Liver (tissue), 3 donors: ENCODE results near the gene ITGB3.

Experiments used
- TF ChIP-seq, protein P1 (sequence below): fragments of 150-350 bp; IDR thresholded peaks from 2 replicates; pipeline ENCODE4 v1.5.1; 2017; ENCODE audit warnings: improper control_type of control experiment, low read depth, low read length; ENCODE audit not compliant: missing input control
- TF ChIP-seq, protein P2 (sequence below): IDR thresholded peaks from 2 replicates; pipeline ENCODE4 v1.6.1; 2016; ENCODE audit warnings: antibody characterized with exemption
- TF ChIP-seq, protein P3 (sequence below): IDR thresholded peaks from 2 replicates; pipeline ENCODE4 v1.6.1; 2016; ENCODE audit warnings: antibody characterized with exemption
- donor health status: healthy.
- donor health status: healthy.

DNA sequence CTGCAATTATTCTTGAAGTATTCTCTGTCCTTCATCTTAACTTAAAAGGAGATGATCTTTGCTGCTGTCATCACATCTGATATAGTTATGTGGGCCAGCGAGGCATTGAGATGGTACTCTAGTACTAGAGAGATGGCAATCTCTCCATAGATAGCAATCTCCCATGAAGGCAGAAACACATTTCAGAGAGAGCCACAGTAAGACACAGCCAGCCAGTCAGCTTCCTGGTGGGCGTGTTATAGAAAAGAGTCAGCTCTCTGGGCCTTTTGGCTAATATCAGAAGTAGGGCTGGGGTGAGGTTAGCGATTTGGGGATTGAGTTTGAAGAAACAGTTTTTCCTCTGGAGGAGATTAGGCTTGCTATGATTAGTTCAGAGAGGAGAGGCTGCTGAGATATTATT, 47.5 kb downstream of the ITGB3 start:
- TF ChIP-seq, protein P1, sequence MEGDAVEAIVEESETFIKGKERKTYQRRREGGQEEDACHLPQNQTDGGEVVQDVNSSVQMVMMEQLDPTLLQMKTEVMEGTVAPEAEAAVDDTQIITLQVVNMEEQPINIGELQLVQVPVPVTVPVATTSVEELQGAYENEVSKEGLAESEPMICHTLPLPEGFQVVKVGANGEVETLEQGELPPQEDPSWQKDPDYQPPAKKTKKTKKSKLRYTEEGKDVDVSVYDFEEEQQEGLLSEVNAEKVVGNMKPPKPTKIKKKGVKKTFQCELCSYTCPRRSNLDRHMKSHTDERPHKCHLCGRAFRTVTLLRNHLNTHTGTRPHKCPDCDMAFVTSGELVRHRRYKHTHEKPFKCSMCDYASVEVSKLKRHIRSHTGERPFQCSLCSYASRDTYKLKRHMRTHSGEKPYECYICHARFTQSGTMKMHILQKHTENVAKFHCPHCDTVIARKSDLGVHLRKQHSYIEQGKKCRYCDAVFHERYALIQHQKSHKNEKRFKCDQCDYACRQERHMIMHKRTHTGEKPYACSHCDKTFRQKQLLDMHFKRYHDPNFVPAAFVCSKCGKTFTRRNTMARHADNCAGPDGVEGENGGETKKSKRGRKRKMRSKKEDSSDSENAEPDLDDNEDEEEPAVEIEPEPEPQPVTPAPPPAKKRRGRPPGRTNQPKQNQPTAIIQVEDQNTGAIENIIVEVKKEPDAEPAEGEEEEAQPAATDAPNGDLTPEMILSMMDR: no peak
- TF ChIP-seq, protein P2, sequence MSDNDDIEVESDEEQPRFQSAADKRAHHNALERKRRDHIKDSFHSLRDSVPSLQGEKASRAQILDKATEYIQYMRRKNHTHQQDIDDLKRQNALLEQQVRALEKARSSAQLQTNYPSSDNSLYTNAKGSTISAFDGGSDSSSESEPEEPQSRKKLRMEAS: no peak
- TF ChIP-seq, protein P3, sequence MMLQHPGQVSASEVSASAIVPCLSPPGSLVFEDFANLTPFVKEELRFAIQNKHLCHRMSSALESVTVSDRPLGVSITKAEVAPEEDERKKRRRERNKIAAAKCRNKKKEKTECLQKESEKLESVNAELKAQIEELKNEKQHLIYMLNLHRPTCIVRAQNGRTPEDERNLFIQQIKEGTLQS: no peak
